Measurements from ENCODE around the gene KATNAL1. TPM values are rescaled to one million over a fixed set of nuclear protein-coding genes. Genes with fewer than 3 reads are reported as not detected.
A peak's percentile ranks its signal among the peaks of the same experiment; 100 is the strongest.
"Not testable (repeated sequence)": the region's sequence is repeated elsewhere in the genome, so short reads cannot be mapped to it uniquely, and the experiment has no call there.

The KATNAL1 gene
- polyA plus RNA-seq, 1 of the 3 experiments (the other 2 are of a cell fraction), result 5.1 TPM

GRCh38 chr13:30290812-30291436 is 16.4 kb downstream of the KATNAL1 start:
- H3K9me3 ChIP-seq, result no peaks in the 10 kb centered on the region
- POLR2A ChIA-PET, result no interaction called here
- H3K79me2 ChIP-seq (ENCODE audit: insufficient read depth), result peaks cover 100% of the 10 kb centered on the region
- no peak overlapping the region for H3K4me3 ChIP-seq (ENCODE audit: low read depth in 2 of 2, low read length in 1 of 2)
- no peak overlapping the region for H3K27ac ChIP-seq (ENCODE audit: low read depth in 2 of 2, low read length in 1 of 2)
- no peak overlapping the region for H2AFZ ChIP-seq (ENCODE audit: low read depth)
- no peak for DNase-seq
- WGBS (ENCODE audit: low lambda C conversion rate), result 80% methylated on average over 4 of the region's 4 CpGs
- H3K36me3 ChIP-seq (replicated peaks in 1 of 2; ENCODE audit: control insufficient read depth in 1 of 2, insufficient read depth in 2 of 2, low read length in 1 of 2), result no peaks in the 10 kb centered on the region
- H4K20me1 ChIP-seq (ENCODE audit: insufficient read depth), result peaks cover 49% of the 10 kb centered on the region
- no peaks in the 10 kb centered on the region for H3F3A ChIP-seq (replicated peaks; ENCODE audit: insufficient read depth)
- no peaks in the 10 kb centered on the region for H3K9me2 ChIP-seq
- no peak overlapping the region for H3K9ac ChIP-seq
- H3K4me2 ChIP-seq, result no peak overlapping the region
- no peaks in the 10 kb centered on the region for H3K27me3 ChIP-seq (ENCODE audit: insufficient read depth)
- CTCF ChIA-PET, result interaction anchor here (0.6 kb wide), 1 partner anchor 12 kb away, joined by 3 read pairs; no protein-coding TSS in a partner anchor
- TF ChIP-seq NFIC (IDR thresholded peaks at IDR 0.05; ENCODE audit: borderline replicate concordance) (no peak), EP300 (IDR thresholded peaks at IDR 0.05; ENCODE audit: borderline replicate concordance in 1 of 2, low read depth in 1 of 2, low read length in 1 of 2) (no peak), RFX5 (IDR thresholded peaks at IDR 0.05; ENCODE audit: low read length) (no peak), FOXJ3 (CRISPR knock-in tag; IDR thresholded peaks at IDR 0.05) (no peak), ELF1 (IDR thresholded peaks at IDR 0.05) (no peak), YY1 (IDR thresholded peaks at IDR 0.05; ENCODE audit: low read depth) (no peak), EZH2phosphoT487 (IDR thresholded peaks at IDR 0.05; ENCODE audit: borderline replicate concordance, low read depth) (no peak)
- peaks cover 0 to 18% of the 10 kb centered on the region in 2 experiments; a peak in 3 of 4 replicates for H3K4me1 ChIP-seq (ENCODE audit: control insufficient read depth in 1 of 2, insufficient read depth in 2 of 2, low read depth in 1 of 2, low read length in 1 of 2)

GRCh38 chr13:30289533-30289932 is 17.8 kb downstream of the KATNAL1 start:
- Histone ChIP-seq H3K79me2 (ENCODE audit: insufficient read depth) (peaks cover 99% of the 10 kb centered on the region), H3K4me3 (ENCODE audit: low read depth in 2 of 2, low read length in 1 of 2) (no peak overlapping the region), H3K9me3 (no peaks in the 10 kb centered on the region), H3K9me2 (no peaks in the 10 kb centered on the region), H3K27ac (ENCODE audit: low read depth in 2 of 2, low read length in 1 of 2) (no peak overlapping the region), H3K27me3 (ENCODE audit: insufficient read depth) (no peaks in the 10 kb centered on the region), H3K36me3 (replicated peaks in 1 of 2; ENCODE audit: control insufficient read depth in 1 of 2, insufficient read depth in 2 of 2, low read length in 1 of 2) (no peaks in the 10 kb centered on the region), H3F3A (replicated peaks; ENCODE audit: insufficient read depth) (no peaks in the 10 kb centered on the region), H3K4me1 (ENCODE audit: control insufficient read depth in 1 of 2, insufficient read depth in 2 of 2, low read depth in 1 of 2, low read length in 1 of 2) (peaks cover 0 to 18% of the 10 kb centered on the region in 2 experiments; a peak in 3 of 4 replicates), H4K20me1 (ENCODE audit: insufficient read depth) (peaks cover 39% of the 10 kb centered on the region), H3K9ac (no peak overlapping the region), H3K4me2 (no peak overlapping the region), H2AFZ (ENCODE audit: low read depth) (no peak overlapping the region)
- ChIA-PET CTCF (no interaction called here), POLR2A (no interaction called here)
- TF ChIP-seq GATA2 (CRISPR knock-in tag; IDR thresholded peaks at IDR 0.05), result no peak
- TF ChIP-seq MXI1 (IDR thresholded peaks at IDR 0.05; ENCODE audit: low read depth, low read length), result 0 out of 2 replicates have a peak, but pooled peaks have one; percentile 37
- DNase-seq, result no peak

GRCh38 chr13:30286059-30286458 is 21.3 kb downstream of the KATNAL1 start:
- H3K4me2 ChIP-seq; H3K9me3 ChIP-seq; H3K4me3 ChIP-seq (ENCODE audit: low read depth in 2 of 2, low read length in 1 of 2); H3K9ac ChIP-seq; CTCF ChIA-PET; H3K27me3 ChIP-seq (ENCODE audit: insufficient read depth); DNase-seq; H2AFZ ChIP-seq (ENCODE audit: low read depth); H3K9me2 ChIP-seq; H3F3A ChIP-seq (replicated peaks; ENCODE audit: insufficient read depth); H3K27ac ChIP-seq (ENCODE audit: low read depth in 2 of 2, low read length in 1 of 2): not testable (repeated sequence)
- H3K4me1 ChIP-seq (ENCODE audit: control insufficient read depth in 1 of 2, insufficient read depth in 2 of 2, low read depth in 1 of 2, low read length in 1 of 2), result peaks cover 0 to 18% of the 10 kb centered on the region in 2 experiments; a peak in 3 of 4 replicates
- H4K20me1 ChIP-seq (ENCODE audit: insufficient read depth), result peaks cover 25% of the 10 kb centered on the region
- peaks cover 93% of the 10 kb centered on the region for H3K79me2 ChIP-seq (ENCODE audit: insufficient read depth)
- H3K36me3 ChIP-seq (replicated peaks in 1 of 2; ENCODE audit: control insufficient read depth in 1 of 2, insufficient read depth in 2 of 2, low read length in 1 of 2), result peaks cover 5 to 11% of the 10 kb centered on the region in 2 experiments
- POLR2A ChIA-PET, result interaction anchor here (0.9 kb wide), 1 partner anchor 21 kb away, joined by 3 read pairs; the partner anchor contains the start of gene KATNAL1
- 92% methylated on average over 2 of the region's 2 CpGs for WGBS (ENCODE audit: low lambda C conversion rate)
